ENCODE measurements around the gene HPS3.

HPS3 gene

GRCh38 chr3:149120051-149120972 is 9.1 kb upstream of the HPS3 start:
- peak; percentile 81 for DNase-seq (ENCODE audit: low read depth, low spot score)
- in situ Hi-C loops (cut with HindIII; ENCODE audit: low sequenced_read_pairs): no loop called here
- peak; percentile 40 for TF ChIP-seq CTCF (IDR thresholded peaks at IDR 0.05; ENCODE audit: low read depth, low read length)
- no peak overlapping the region for H3K4me3 ChIP-seq (ENCODE audit: low read depth, low read length)

GRCh38 chr3:149122721-149123578 is 6.5 kb upstream of the HPS3 start:
- in situ Hi-C loops (cut with HindIII; ENCODE audit: low sequenced_read_pairs): no loop called here
- TF ChIP-seq CTCF (IDR thresholded peaks at IDR 0.05; ENCODE audit: low read depth, low read length): no peak
- peak; percentile 12 for DNase-seq (ENCODE audit: low read depth, low spot score)
- H3K4me3 ChIP-seq (ENCODE audit: low read depth, low read length): no peak overlapping the region

GRCh38 chr3:149128821-149129220 is 617 bp upstream of the HPS3 start:
- no peak for DNase-seq (ENCODE audit: low read depth, low spot score)
- in situ Hi-C loops (cut with HindIII; ENCODE audit: low sequenced_read_pairs): no loop called here
- TF ChIP-seq CTCF (IDR thresholded peaks at IDR 0.05; ENCODE audit: low read depth, low read length): no peak
- H3K4me3 ChIP-seq (ENCODE audit: low read depth, low read length): peak overlapping the region; percentile 73

GRCh38 chr3:149131589-149131988 is 2.2 kb downstream of the HPS3 start:
- no peak for DNase-seq (ENCODE audit: low read depth, low spot score)
- H3K4me3 ChIP-seq (ENCODE audit: low read depth, low read length): no peak overlapping the region
- in situ Hi-C loops (cut with HindIII; ENCODE audit: low sequenced_read_pairs): no loop called here
- TF ChIP-seq CTCF (IDR thresholded peaks at IDR 0.05; ENCODE audit: low read depth, low read length): no peak

GRCh38 chr3:149134575-149134974 is 5.1 kb downstream of the HPS3 start:
- peak; percentile 67 for DNase-seq (ENCODE audit: low read depth, low spot score)
- in situ Hi-C loops (cut with HindIII; ENCODE audit: low sequenced_read_pairs): no loop called here
- TF ChIP-seq CTCF (IDR thresholded peaks at IDR 0.05; ENCODE audit: low read depth, low read length): no peak

GRCh38 chr3:149142682-149143081 is 13.2 kb downstream of the HPS3 start:
- no peak for DNase-seq (ENCODE audit: low read depth, low spot score)
- TF ChIP-seq CTCF (IDR thresholded peaks at IDR 0.05; ENCODE audit: low read depth, low read length): no peak
- in situ Hi-C loops (cut with HindIII; ENCODE audit: low sequenced_read_pairs): no loop called here
- H3K4me3 ChIP-seq (ENCODE audit: low read depth, low read length): no peak overlapping the region

More at GRCh38 chr3:149134575-149134974, 5.1 kb downstream of the HPS3 start:
- no peak overlapping the region for H3K4me3 ChIP-seq (ENCODE audit: low read depth, low read length)
